HEK293T (cell line): ENCODE results near the gene ZDHHC13.

Source experiments
- PKNOX1 ChIP-seq: fragments of 450-650 bp; IDR thresholded peaks from 2 replicates; pipeline ENCODE4 v1.6.1; 2016
- TARDBP ChIP-seq: fragments of 450-650 bp; IDR thresholded peaks from 2 replicates; pipeline ENCODE4 v1.6.1; 2016

- TF ChIP-seq PKNOX1 (no peak), TARDBP (no peak)
Measured at GRCh38 chr11:19092850-19093249, 24.1 kb upstream of the ZDHHC13 start.
